CD14-positive monocyte (primary cell): ENCODE measurements around the gene SELPLG. TPM values are rescaled to one million over a fixed set of nuclear protein-coding genes. Genes with fewer than 3 reads are reported as not detected.
"Not testable (repeated sequence)": the region's sequence is repeated elsewhere in the genome, so short reads cannot be mapped to it uniquely, and the experiment has no call there.

ENCODE experiments used
- DNase-seq, 3 donors: peaks; one replicate each; pipeline ENCODE4 v3.0.0-alpha.2; 2011 to 2022
- H2AFZ ChIP-seq: 2 replicates; pipeline ENCODE4 v1.6.0; 2012; ENCODE audit warnings: mild to moderate bottlenecking, low read depth, low read length, inconsistent platforms; ENCODE audit not compliant: insufficient read depth, poor library complexity, severe bottlenecking
- H3K27ac ChIP-seq, 2 donors: 1 replicate in 1 of 2; 2 replicates in 1 of 2; pipeline ENCODE4 v1.5.1; 2012 to 2013; ENCODE audit warnings: low read length in 2 of 2, control low read depth in 1 of 2, inconsistent platforms in 1 of 2, low read depth in 1 of 2, mild to moderate bottlenecking in 1 of 2
- H3K27me3 ChIP-seq, 2 donors: one replicate each; pipeline versions ENCODE4 v1.6.0 to v1.6.1; 2011 to 2013; ENCODE audit warnings: low read length in 2 of 2; ENCODE audit not compliant: control insufficient read depth in 2 of 2, insufficient read depth in 2 of 2
- H3K36me3 ChIP-seq, 2 donors: replicated peaks in 1 of 2; 1 replicate in 1 of 2; 2 replicates in 1 of 2; pipeline versions ENCODE4 v1.5.1 to v1.6.1; 2012 to 2013; ENCODE audit warnings: low read length in 2 of 2, control low read depth in 1 of 2, inconsistent platforms in 1 of 2, mild to moderate bottlenecking in 1 of 2; ENCODE audit not compliant: insufficient read depth in 2 of 2, control insufficient read depth in 1 of 2
- H3K4me1 ChIP-seq, 2 donors: 1 replicate in 1 of 2; 2 replicates in 1 of 2; pipeline versions ENCODE4 v1.5.1 to v1.6.1; 2012 to 2013; ENCODE audit warnings: low read length in 2 of 2, control low read depth in 1 of 2, inconsistent platforms in 1 of 2, mild to moderate bottlenecking in 1 of 2, moderate library complexity in 1 of 2; ENCODE audit not compliant: insufficient read depth in 2 of 2, control insufficient read depth in 1 of 2
- H3K4me2 ChIP-seq: replicated peaks from 2 replicates; pipeline ENCODE3; 2012; ENCODE audit warnings: low read length, moderate library complexity, mild to moderate bottlenecking; ENCODE audit not compliant: poor library complexity, severe bottlenecking; ENCODE audit errors: extremely low read depth
- H3K4me3 ChIP-seq, 3 experiments: fragments of 200-600 bp in 1 of 3; sonication (generic) in 1 of 3; replicated peaks in 1 of 3; 1 replicate in 2 of 3; 2 replicates in 1 of 3; pipeline ENCODE4 v1.5.1; 2011 to 2013; ENCODE audit warnings: low read length in 3 of 3, mild to moderate bottlenecking in 3 of 3, control low read depth in 2 of 3, low read depth in 2 of 3, inconsistent platforms in 1 of 3, moderate library complexity in 1 of 3
- H3K79me2 ChIP-seq: 2 replicates; pipeline ENCODE4 v1.6.0; 2012; ENCODE audit warnings: mild to moderate bottlenecking, control low read depth, inconsistent platforms, low read length, moderate library complexity; ENCODE audit not compliant: insufficient read depth
- H3K9ac ChIP-seq: 2 replicates; pipeline ENCODE4 v1.6.0; 2017; ENCODE audit warnings: low read length, mild to moderate bottlenecking; ENCODE audit not compliant: insufficient read depth, poor library complexity, severe bottlenecking
- H3K9me3 ChIP-seq, 2 donors: replicated peaks in 1 of 2; 1 replicate in 1 of 2; 2 replicates in 1 of 2; pipeline versions ENCODE4 v1.5.1 to v1.6.1; 2012 to 2013; ENCODE audit warnings: low read length in 2 of 2, control low read depth in 1 of 2; ENCODE audit not compliant: control insufficient read depth in 1 of 2, insufficient read depth in 1 of 2
- H4K20me1 ChIP-seq: 2 replicates; pipeline ENCODE4 v1.6.0; 2012; ENCODE audit warnings: mild to moderate bottlenecking, low read length, control low read depth, moderate library complexity; ENCODE audit not compliant: insufficient read depth
- H3K27ac Mint-ChIP-seq, 7 donors: one replicate each; pipeline ENCODE4 v1.8.0; 2020; ENCODE audit warnings: mild to moderate bottlenecking in 7 of 7, mixed read lengths in 7 of 7, moderate library complexity in 6 of 7, inconsistent platforms in 2 of 7
- H3K27me3 Mint-ChIP-seq, 3 donors: one replicate each; pipeline ENCODE4 v1.8.0; 2021 to 2022; ENCODE audit warnings: low read depth in 3 of 3, mild to moderate bottlenecking in 3 of 3, mixed read lengths in 3 of 3, moderate library complexity in 3 of 3, inconsistent platforms in 1 of 3
- H3K36me3 Mint-ChIP-seq, 2 donors: one replicate each; pipeline ENCODE4 v1.8.0; 2020; ENCODE audit warnings: mixed read lengths in 2 of 2, inconsistent platforms in 1 of 2, mild to moderate bottlenecking in 1 of 2
- H3K4me1 Mint-ChIP-seq: one replicate; pipeline ENCODE4 v1.8.0; 2020; ENCODE audit warnings: mild to moderate bottlenecking, mixed read lengths
- H3K4me3 Mint-ChIP-seq, 2 donors: one replicate each; pipeline ENCODE4 v1.8.0; 2020; ENCODE audit warnings: mild to moderate bottlenecking in 2 of 2, mixed read lengths in 2 of 2, moderate library complexity in 1 of 2
- H3K9me3 Mint-ChIP-seq, 7 donors: one replicate each; pipeline ENCODE4 v1.8.0; 2020 to 2022; ENCODE audit warnings: mixed read lengths in 7 of 7, mild to moderate bottlenecking in 6 of 7, moderate library complexity in 6 of 7, inconsistent platforms in 2 of 7
- WGBS: methylation state at CpG from one replicate; pipeline ENCODE4 v1.1.5; 2013; ENCODE audit warnings: missing lambda C conversion rate; ENCODE audit not compliant: insufficient coverage; 5-methylcytosine and 5-hydroxymethylcytosine counted together
- intact Hi-C, 2 donors: fragments of 100-400 bp; cut with micrococcal nuclease; formaldehyde crosslinking; loops; one replicate each; pipeline versions ENCODE4 v1.15.0 to v1.15.1; 2023
- polyA plus RNA-seq, 3 donors: library from polyadenylated mRNA; depleted of rRNA in 1 of 3; unstranded in 2 of 3; stranded (reverse) in 1 of 3; fragments of 300-500 nt in 2 of 3; fragments of >200 nt in 1 of 3; fragmentation: Illumina TruSeq in 2 of 3; gene quantifications; 1 replicate in 2 of 3; 2 replicates in 1 of 3; pipeline ENCODE4 v1.2.3, GENCODE V29; 2012 to 2021
- TF ChIP-seq, protein P1 (sequence below): fragments of 200-600 bp; IDR thresholded peaks from one replicate; pipeline ENCODE4 v1.8.0; 2022; ENCODE audit warnings: antibody characterized with exemption, mild to moderate bottlenecking

The SELPLG gene
- polyA plus RNA-seq, 3 donors: 193 to 349 (median 247) TPM

- Histone ChIP-seq H4K20me1 (no peaks in the 10 kb centered on the region), H3K4me3 (no peak overlapping the region), H2AFZ (no peak overlapping the region), H3K9ac (no peak overlapping the region), H3K4me2 (no peak overlapping the region), H3K4me1 (no peaks in the 10 kb centered on the region), H3K79me2 (no peaks in the 10 kb centered on the region), H3K36me3 (no peaks in the 10 kb centered on the region), H3K27ac (no peak overlapping the region), H3K27me3 (no peaks in the 10 kb centered on the region), H3K9me3 (no peaks in the 10 kb centered on the region)
- TF ChIP-seq, protein P1, sequence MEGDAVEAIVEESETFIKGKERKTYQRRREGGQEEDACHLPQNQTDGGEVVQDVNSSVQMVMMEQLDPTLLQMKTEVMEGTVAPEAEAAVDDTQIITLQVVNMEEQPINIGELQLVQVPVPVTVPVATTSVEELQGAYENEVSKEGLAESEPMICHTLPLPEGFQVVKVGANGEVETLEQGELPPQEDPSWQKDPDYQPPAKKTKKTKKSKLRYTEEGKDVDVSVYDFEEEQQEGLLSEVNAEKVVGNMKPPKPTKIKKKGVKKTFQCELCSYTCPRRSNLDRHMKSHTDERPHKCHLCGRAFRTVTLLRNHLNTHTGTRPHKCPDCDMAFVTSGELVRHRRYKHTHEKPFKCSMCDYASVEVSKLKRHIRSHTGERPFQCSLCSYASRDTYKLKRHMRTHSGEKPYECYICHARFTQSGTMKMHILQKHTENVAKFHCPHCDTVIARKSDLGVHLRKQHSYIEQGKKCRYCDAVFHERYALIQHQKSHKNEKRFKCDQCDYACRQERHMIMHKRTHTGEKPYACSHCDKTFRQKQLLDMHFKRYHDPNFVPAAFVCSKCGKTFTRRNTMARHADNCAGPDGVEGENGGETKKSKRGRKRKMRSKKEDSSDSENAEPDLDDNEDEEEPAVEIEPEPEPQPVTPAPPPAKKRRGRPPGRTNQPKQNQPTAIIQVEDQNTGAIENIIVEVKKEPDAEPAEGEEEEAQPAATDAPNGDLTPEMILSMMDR: no peak
- H3K27me3 Mint-ChIP-seq: peaks cover 0 to 4% (median 2%) of the 10 kb centered on the region in 3 donors
- H3K36me3 Mint-ChIP-seq: no peaks in the 10 kb centered on the region
- no peak for DNase-seq
- H3K4me1 Mint-ChIP-seq: no peaks in the 10 kb centered on the region
- H3K9me3 Mint-ChIP-seq: no peaks in the 10 kb centered on the region
- peak overlapping the region in 1 of 7 donors; percentile 66 for H3K27ac Mint-ChIP-seq
- H3K4me3 Mint-ChIP-seq: no peak overlapping the region
- intact Hi-C loops: no loop called here
- 97% methylated on average over 6 of the region's 25 CpGs for WGBS
Observed at GRCh38 chr12:108592033-108592909, 41.4 kb downstream of the SELPLG start.

DNA sequence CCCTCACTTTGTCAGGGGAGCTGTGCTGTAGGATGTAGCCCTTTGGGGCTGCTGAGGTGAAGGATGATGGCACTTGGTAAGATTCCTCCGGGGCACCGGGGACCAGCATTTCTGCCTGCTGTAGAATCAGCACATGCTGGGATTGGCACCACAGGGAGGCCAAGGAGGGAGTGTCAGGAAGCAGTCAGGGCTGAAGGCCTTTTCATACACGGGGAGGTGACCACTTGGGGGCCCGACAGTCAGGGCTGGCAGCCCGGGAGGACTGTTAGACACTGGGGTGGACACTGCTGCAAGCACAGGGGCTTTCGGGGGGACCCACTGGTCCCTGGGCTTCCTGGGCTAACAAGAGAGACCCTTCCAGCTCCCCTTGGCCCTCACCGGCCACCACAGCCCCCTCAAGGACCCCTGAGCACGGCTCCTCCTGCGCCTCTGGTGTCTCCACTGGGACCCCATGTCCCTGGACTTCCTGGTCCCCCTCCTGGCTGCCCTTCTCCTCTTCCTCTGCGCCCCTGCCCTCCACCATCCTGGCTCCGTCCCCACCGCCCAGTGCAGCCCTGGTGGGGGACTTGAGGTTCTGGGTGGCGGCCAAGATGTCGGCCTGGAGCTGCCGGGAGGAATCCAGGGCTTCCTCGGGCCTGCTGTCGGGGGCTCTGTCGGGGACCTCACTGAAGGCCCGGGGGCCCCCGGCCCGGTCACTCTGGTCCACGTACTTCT lies 42.3 kb downstream of the SELPLG start:
- intact Hi-C loops: no loop called here
- H3K4me2 ChIP-seq: no peak overlapping the region
- no peak overlapping the region for H2AFZ ChIP-seq
- no peaks in the 10 kb centered on the region for H4K20me1 ChIP-seq
- no peaks in the 10 kb centered on the region for H3K36me3 ChIP-seq
- TF ChIP-seq, protein P1: no peak
- H3K4me1 ChIP-seq: no peaks in the 10 kb centered on the region
- no peaks in the 10 kb centered on the region for H3K9me3 ChIP-seq
- Mint-ChIP-seq H3K4me3 (no peak overlapping the region), H3K27me3 (peaks cover 0 to 4% (median 2%) of the 10 kb centered on the region in 3 donors), H3K36me3 (no peaks in the 10 kb centered on the region), H3K9me3 (no peaks in the 10 kb centered on the region), H3K4me1 (no peaks in the 10 kb centered on the region), H3K27ac (no peak overlapping the region)
- H3K9ac ChIP-seq: no peak overlapping the region
- no peaks in the 10 kb centered on the region for H3K79me2 ChIP-seq
- WGBS: 95% methylated on average over 20 of the region's 22 CpGs
- no peak for DNase-seq
- no peaks in the 10 kb centered on the region for H3K27me3 ChIP-seq
- H3K4me3 ChIP-seq: no peak overlapping the region
- no peak overlapping the region for H3K27ac ChIP-seq

- H3K27me3 Mint-ChIP-seq, DNase-seq: not testable (repeated sequence)
- WGBS: 86% methylated on average over 9 of the region's 9 CpGs
Observed at GRCh38 chr12:108590463-108590862, 43.2 kb downstream of the SELPLG start.

More at GRCh38 chr12:108590463-108590862, 43.2 kb downstream of the SELPLG start:
- H3K27ac Mint-ChIP-seq, H3K4me1 Mint-ChIP-seq, H3K27ac ChIP-seq, H3K36me3 Mint-ChIP-seq, H3K36me3 ChIP-seq, H3K79me2 ChIP-seq, H3K4me2 ChIP-seq, intact Hi-C loops, H3K4me3 Mint-ChIP-seq, H3K9ac ChIP-seq, H3K4me3 ChIP-seq, H3K4me1 ChIP-seq, H2AFZ ChIP-seq, H3K27me3 ChIP-seq, H3K9me3 Mint-ChIP-seq, H4K20me1 ChIP-seq, H3K9me3 ChIP-seq: not testable (repeated sequence)
